ENCODE results near the gene PPP6R2.
"Not testable (repeated sequence)": the region's sequence is repeated elsewhere in the genome, so short reads cannot be mapped to it uniquely, and the experiment has no call there.

Gene PPP6R2

GRCh38 chr22:50348058-50348457, 4.9 kb downstream of the PPP6R2 start:
- no peak for DNase-seq

DNA sequence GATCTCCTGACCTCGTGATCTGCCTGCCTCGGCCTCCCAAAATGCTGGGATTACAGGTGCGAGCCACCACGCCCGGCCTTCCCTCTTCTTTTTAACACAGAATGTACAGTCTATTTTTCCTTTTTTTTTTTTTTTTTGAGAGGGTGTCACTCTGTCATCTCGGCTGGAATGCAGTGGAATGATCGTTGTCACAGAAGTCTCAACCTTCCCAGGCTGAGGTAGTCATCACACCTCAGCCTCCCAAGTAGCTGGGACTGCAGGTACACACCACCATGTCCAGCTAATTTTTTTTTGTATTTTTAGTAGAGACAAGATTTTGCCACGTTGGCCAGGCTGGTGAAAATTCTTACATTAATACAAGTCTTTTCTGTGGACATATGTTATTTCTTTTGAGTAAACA, 13.1 kb downstream of the PPP6R2 start:
- no peak for DNase-seq

DNA sequence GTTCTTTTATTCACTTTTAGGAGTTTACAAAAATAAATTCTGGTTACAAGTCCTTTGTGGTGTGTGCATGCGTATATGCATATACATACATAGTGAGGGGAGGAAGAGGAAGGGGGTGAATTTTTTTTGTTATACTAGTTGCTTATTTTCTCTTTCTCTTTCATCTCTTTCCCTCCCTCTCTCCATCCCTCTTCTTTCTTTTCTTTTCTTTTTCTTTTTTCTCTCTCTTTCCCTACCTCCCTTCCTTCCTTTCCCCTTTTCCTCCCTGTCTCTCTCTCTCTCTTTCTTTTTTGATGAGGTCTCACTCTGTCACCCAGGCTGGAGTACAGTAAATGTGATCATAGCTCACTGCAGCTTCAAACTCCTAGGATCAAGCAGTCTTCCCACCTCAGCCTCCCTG, 14.1 kb downstream of the PPP6R2 start:
- no peak for DNase-seq

GRCh38 chr22:50357756-50358155, 14.6 kb downstream of the PPP6R2 start:
- no peak for DNase-seq

GRCh38 chr22:50360578-50360977, 17.5 kb downstream of the PPP6R2 start:
- no peak for DNase-seq

DNA sequence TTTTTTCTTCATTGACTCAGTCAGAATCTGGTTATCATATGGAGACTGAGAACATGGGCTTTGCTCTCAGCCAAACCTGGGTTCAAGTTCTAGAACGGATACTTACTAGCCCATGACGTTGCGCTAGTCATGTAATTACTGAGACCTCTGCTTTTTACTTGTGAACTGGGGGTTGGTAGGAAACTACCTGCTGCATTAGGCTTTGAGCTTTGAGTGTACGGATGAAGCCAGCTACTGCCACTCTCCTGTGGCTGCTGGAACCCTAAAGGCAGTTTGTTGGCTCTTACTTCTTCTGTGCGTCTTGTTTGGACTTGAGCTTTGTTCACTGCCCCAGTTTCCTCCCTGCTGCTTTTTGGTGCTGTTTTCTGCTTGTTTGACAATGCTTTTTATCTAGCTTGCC, 18.1 kb downstream of the PPP6R2 start:
- DNase-seq, result no peak

GRCh38 chr22:50361688-50362087, 18.6 kb downstream of the PPP6R2 start:
- DNase-seq, result no peak

GRCh38 chr22:50363166-50363802, 20.2 kb downstream of the PPP6R2 start:
- no peak for DNase-seq

DNA sequence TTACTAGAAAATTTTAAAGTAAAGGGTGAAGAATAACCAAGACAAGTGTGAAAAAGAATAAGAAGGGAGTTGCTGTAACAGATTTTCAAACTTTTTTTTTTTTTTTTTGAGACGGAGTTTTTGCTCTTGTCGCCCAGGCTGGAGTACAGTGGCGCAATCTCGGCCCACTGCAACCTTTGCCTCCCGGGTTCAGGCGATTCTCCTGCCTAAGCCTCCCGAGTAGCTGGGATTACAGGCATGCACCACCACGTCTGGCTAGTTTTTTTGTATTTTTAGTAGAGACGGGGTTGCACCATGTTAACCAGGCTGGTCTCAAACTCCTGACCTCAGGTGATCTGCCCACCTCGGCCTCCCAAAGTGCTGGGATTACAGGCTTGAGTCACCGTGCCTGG, 20.7 kb downstream of the PPP6R2 start:
- not testable (repeated sequence) for DNase-seq

DNA sequence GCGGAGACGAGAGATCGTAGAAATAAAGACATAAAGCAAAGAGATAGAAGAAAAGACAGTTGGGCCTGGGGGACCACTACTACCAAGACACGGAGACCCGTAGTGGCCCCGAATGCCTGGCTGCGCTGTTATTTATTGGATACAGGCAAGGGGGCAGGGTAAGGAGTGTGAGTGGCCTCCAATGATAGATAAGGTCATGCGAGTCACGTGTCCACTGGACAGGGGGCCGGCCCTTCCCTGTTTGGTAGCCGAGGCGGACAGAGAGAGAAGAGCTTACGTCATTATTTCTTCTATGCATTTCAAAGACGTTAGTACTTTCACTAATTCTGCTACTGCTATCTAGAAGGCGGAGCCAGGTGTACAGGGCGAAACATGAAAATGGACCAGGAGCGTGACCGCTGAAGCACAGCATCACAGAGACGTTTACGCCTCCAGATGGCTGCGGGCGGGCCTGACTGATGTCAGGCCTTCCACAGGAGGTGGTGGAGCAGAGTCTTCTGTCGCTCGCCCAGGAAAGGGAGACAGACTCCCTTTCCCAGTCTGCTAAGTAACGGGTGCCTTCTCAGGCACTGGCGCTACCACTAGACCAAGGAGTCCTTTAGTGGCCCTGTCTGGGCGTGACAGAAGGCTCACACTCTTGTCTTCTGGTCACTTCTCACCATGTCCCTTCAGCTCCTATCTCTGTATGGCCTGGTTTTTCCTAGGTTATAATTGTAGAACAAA, 24.8 kb downstream of the PPP6R2 start:
- no peak for DNase-seq

DNA sequence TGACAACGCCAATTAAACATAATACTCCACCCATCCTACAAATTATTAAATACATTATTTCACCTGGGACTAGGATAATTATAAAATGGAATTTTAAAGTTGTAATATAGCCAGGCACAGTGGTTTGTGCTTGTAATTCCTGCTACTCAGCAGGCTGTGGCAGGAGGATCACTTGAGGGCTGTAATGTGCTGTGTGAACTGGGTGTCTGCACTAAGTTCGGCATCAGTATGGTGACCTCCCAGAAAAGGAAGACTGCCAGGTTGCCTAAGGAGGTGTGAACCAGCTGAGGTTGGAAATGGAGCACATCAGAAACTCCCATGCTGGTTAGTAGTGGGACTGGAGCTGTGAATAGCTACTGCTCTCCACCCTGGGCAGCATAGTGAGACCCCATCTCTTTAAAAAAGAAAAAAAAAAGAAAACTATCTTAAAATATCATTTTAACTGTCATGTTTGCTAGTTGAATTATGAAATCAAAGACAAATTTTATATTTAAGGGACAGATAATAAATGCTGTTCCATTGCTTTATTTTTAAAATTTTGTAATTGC, 28.0 kb downstream of the PPP6R2 start:
- no peak for DNase-seq

DNA sequence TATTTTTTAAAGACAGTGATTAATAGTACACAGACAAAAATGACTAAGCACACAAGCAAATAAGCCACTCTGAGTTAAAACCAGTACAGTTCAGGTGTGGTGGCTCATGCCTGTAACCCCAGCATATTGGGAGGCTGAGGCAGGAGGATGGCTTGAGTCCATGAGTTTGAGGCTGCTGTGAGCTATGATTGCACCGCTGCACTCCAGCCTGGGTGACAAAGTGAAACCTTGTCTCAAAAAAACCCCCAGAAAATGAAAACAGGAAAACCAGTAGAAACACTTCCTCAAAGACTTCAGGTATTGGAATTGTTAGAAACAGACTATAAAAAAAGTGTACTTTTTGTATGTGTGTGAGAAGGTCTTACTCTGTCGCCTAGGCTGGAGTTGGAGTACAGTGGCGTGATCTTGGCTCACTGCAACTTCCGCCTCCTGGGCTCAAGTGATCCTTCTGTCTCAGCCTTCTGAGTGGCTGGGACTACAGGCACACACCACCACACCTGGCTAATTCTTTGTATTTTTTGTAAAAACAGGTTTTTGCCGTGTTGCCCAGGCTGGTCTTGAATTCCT, 33.0 kb downstream of the PPP6R2 start:
- no peak for DNase-seq

DNA sequence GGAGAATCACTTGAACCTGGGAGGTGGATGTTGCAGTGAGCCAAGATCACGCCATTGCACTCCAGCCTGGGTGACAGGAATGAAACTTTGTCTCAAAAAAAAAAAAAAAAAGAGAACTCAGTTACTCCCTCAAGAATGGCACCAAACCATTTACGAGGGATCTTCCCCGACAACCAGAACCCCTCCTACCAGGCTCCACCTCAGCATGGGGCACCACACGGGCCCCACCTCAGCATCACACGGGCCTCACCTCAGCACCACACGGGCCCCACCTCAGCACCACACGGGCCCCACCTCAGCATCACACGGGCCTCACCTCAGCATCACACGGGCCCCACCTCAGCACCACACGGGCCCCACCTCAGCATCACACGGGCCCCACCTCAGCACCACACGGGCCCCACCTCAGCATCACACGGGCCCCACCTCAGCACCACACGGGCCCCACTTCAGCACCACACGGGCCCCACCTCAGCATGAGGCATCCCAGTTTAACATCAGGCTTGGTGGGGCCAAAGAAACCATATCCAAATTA, 38.0 kb downstream of the PPP6R2 start:
- DNase-seq, result not testable (repeated sequence)

DNA sequence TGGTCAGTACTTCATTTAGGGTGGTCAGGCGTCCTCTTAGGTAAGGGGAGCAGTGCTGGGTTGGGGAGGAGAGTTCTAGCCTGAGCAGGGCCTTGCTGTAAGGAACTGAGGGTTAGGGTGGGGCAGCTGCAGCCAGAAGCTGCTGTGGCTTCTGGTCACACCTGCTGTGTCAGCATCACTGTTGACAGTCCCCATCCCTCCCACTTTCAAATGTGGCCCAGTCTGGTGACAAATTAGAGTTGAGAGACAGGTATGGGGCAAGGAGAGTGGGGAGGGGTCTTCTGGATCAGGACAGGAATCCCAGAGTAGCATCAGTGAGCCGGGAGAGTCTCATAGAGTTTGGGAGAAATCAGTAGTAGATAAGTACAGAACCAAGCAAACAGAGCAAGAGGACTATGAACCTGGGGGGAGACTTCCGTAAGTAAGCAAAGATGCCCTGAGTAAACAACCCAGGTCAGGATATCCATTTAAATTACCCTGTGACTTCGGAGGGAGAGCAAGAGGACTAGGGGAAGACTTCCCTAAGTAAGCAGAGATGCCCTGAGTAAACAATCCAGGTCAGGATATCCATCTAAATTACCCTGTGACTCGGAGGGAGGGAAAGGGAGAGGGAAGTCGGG, 53.7 kb downstream of the PPP6R2 start:
- no peak for DNase-seq

DNA sequence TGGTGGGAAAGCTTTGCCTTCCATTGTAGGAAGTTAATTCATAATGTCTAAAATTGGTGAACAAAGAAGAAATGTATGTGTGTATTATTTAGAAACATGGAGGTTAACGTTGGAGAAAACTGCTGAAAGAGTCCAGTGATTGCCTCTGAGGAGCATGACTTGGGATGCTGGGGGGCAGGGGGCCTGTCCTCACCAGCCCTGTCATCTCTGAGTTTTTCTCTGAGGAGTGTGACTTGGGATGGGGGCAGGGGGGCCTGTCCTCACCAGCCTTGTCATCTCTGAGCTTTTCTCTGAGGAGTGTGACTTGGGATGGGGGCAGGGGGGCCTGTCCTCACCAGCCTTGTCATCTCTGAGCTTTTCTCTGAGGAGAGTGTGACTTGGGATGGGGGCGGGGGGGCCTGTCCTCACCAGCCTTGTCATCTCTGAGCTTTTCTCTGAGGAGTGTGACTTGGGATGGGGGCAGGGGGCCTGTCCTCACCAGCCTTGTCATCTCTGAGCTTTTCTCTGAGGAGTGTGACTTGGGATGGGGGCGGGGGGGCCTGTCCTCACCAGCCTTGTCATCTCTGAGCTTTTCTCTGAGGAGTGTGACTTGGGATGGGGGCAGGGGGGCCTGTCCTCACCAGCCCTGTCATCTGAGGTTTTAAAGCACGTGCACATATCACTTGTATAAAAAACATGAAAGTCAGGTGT, 54.4 kb downstream of the PPP6R2 start:
- DNase-seq, result not testable (repeated sequence)

DNA sequence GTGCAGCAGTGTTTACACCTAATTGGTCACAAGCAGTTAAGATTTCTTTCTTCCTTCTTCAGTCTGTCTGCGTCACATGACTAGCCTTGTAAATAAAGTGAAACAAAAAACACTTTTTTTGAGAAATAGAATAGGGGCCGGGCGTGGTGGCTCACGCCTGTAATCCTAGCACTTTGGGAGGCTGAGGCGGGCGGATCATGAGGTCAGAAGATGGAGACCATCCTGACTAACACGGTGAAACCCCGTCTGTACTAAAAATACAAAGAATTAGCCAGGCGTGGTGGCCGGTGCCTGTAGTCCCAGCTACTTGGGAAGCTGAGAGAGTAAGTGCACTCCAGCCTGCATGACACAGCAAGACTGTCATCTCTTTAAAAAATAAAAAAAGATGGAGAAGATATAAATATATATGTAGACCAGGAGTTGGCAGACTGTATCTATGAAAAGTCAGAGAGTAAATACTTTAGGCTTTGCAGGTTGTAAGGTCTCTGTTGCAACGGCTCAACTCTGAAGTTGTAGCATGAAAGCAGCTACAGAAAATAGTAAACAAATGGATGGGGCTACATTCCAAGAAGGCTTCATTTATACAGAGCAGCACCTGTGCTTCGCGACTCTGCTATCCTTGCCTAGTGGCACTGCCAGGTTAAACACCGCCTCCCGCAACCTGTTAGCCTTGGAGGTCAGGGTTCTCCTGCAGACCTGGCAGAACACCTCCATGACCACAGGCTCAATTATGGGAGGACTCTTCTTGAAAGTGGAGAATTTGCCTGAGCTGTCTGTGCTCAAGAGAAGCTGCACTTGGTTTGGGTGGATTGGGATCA, 55.9 kb downstream of the PPP6R2 start:
- DNase-seq, result no peak

DNA sequence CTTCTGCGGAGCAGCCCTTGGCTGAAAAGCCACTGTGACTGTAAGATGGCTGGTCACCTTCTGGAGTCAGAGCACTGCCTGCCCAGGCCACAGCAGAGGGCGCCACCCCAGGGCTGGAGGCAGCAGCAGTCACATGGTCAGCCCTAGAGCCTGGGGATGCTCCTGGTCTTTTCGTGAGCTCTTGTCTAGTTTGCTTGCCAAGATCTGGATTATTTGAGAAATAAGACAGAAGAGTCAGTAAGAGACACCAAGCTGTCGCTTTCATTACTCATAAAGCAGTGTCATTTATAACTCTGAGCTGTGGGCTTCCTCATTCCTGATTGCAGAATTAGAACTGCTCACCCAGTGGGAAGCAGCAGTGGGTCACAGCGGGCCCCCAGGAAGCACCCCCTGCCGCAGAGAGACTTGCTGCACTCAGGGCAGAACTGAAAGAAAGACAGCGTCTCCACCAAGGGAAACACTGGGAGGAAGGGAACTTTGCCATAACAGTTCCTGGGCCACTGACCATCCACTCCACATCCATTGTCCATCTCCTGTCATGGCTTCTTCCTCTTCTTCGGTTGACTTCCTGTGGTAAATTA, 56.7 kb downstream of the PPP6R2 start:
- DNase-seq, result peak; percentile 51

DNA sequence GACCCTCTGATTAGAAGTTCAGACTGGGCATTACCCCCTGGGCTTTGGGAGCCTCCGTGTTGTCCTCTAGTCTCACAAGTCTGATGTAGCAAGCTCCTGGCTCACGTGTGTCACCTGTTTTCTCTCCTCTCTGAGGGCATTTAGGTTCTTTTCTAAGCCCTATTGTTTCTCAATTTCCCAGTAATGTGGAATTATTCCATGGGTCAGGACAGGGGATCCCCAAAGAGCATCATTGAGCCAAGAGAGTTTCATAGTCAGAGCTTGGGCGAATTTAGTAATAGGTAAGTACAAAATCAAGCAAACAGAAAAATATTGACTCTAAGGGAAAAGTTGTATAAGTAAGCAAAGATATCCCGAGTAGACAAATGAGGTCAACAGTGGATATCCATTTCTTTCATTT, 57.3 kb downstream of the PPP6R2 start:
- no peak for DNase-seq

GRCh38 chr22:50400931-50401330, 57.8 kb downstream of the PPP6R2 start:
- no peak for DNase-seq

DNA sequence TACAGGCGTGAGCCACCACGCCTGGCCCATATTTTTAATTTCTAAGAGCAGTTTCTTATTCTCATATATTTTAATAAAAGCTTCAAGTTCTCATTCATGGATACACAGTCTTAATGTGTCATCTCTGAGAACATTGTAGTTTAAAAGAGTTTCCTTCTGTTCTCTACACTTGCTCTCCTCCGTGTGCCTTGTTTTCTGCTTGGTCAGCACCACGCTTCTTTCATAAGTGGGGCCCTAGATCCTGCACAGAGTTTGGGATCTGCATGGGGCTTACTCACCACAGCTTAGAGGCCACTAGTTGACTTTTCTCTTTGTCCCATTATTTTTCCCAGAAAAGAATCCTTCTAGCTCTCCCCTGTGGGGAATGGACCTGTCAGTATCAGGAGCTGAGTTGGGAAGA, 58.8 kb downstream of the PPP6R2 start:
- DNase-seq, result no peak

DNA sequence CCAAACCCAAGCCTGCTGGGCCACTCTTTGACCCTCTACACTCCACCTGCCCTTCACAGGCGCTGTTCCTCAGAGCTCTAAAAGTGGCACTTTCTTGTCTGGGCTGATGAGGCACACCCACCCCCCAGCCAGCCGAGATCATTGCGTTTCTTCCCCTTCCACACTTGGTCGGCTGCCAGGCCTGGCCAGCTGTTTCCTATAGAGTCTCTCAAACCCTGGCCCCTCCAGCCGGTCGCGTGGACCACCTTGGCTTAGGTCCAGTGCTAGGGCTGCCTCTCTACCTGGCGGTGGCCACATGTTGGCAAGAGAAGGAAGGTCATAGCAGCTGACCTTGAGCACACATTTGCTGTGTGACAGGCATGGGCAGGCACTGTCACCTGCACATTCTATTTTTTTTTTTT, 60.6 kb downstream of the PPP6R2 start:
- DNase-seq, result no peak

Data from SIG-M5 (cell line).